ENCODE data around the gene KRT6C.

The KRT6C gene

GRCh38 chr12:52498946-52499345 is 25.3 kb upstream of the KRT6C start:
- Histone ChIP-seq H3K9me3 (ENCODE audit: insufficient read depth, low read length) (no peaks in the 10 kb centered on the region), H3K27ac (ENCODE audit: low read depth, low read length) (no peak overlapping the region)
- TF ChIP-seq EZH2phosphoT487 (conservative IDR thresholded peaks at IDR 0.05; ENCODE audit: low read length), result no peak
- TF ChIP-seq, protein P1, sequence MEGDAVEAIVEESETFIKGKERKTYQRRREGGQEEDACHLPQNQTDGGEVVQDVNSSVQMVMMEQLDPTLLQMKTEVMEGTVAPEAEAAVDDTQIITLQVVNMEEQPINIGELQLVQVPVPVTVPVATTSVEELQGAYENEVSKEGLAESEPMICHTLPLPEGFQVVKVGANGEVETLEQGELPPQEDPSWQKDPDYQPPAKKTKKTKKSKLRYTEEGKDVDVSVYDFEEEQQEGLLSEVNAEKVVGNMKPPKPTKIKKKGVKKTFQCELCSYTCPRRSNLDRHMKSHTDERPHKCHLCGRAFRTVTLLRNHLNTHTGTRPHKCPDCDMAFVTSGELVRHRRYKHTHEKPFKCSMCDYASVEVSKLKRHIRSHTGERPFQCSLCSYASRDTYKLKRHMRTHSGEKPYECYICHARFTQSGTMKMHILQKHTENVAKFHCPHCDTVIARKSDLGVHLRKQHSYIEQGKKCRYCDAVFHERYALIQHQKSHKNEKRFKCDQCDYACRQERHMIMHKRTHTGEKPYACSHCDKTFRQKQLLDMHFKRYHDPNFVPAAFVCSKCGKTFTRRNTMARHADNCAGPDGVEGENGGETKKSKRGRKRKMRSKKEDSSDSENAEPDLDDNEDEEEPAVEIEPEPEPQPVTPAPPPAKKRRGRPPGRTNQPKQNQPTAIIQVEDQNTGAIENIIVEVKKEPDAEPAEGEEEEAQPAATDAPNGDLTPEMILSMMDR (IDR thresholded peaks at IDR 0.05; ENCODE audit: insufficient read depth, low read length, poor library complexity, severe bottlenecking), result no peak

GRCh38 chr12:52497975-52498374 is 24.4 kb upstream of the KRT6C start:
- no peak overlapping the region for H3K9ac ChIP-seq (ENCODE audit: low read length)
- H3K9me3 ChIP-seq (ENCODE audit: insufficient read depth, low read length), result no peaks in the 10 kb centered on the region
- H3K79me2 ChIP-seq (ENCODE audit: insufficient read depth, low read length), result no peaks in the 10 kb centered on the region
- H3K27ac ChIP-seq (ENCODE audit: low read depth, low read length), result no peak overlapping the region
- no peaks in the 10 kb centered on the region for H3K36me3 ChIP-seq (ENCODE audit: low read length)
- H2AFZ ChIP-seq (ENCODE audit: low read depth, low read length, severe bottlenecking), result no peak overlapping the region
- no peaks in the 10 kb centered on the region for H3F3A ChIP-seq (ENCODE audit: insufficient read depth)
- H3K4me2 ChIP-seq (ENCODE audit: low read depth, low read length, poor library complexity, severe bottlenecking), result no peak overlapping the region
- TF ChIP-seq EZH2phosphoT487 (conservative IDR thresholded peaks at IDR 0.05; ENCODE audit: low read length), result no peak
- TF ChIP-seq, protein P1 (IDR thresholded peaks at IDR 0.05; ENCODE audit: insufficient read depth, low read length, poor library complexity, severe bottlenecking), result no peak
- no peaks in the 10 kb centered on the region for H3K9me2 ChIP-seq (replicated peaks; ENCODE audit: insufficient read depth, low read length)
- no peaks in the 10 kb centered on the region for H4K20me1 ChIP-seq (ENCODE audit: low read depth, low read length)
- no peak overlapping the region for H3K4me3 ChIP-seq (ENCODE audit: insufficient read depth, low read length, poor library complexity, severe bottlenecking)
- no peaks in the 10 kb centered on the region for H3K27me3 ChIP-seq (ENCODE audit: low read length)

More at GRCh38 chr12:52498946-52499345, 25.3 kb upstream of the KRT6C start:
- Histone ChIP-seq H3K27me3 (ENCODE audit: low read length) (no peaks in the 10 kb centered on the region), H3K4me3 (ENCODE audit: insufficient read depth, low read length, poor library complexity, severe bottlenecking) (no peak overlapping the region), H4K20me1 (ENCODE audit: low read depth, low read length) (no peaks in the 10 kb centered on the region), H2AFZ (ENCODE audit: low read depth, low read length, severe bottlenecking) (no peak overlapping the region), H3K79me2 (ENCODE audit: insufficient read depth, low read length) (no peaks in the 10 kb centered on the region), H3F3A (ENCODE audit: insufficient read depth) (no peaks in the 10 kb centered on the region), H3K9ac (ENCODE audit: low read length) (no peak overlapping the region), H3K36me3 (ENCODE audit: low read length) (no peaks in the 10 kb centered on the region), H3K9me2 (replicated peaks; ENCODE audit: insufficient read depth, low read length) (no peaks in the 10 kb centered on the region), H3K4me2 (ENCODE audit: low read depth, low read length, poor library complexity, severe bottlenecking) (no peak overlapping the region)

DNA sequence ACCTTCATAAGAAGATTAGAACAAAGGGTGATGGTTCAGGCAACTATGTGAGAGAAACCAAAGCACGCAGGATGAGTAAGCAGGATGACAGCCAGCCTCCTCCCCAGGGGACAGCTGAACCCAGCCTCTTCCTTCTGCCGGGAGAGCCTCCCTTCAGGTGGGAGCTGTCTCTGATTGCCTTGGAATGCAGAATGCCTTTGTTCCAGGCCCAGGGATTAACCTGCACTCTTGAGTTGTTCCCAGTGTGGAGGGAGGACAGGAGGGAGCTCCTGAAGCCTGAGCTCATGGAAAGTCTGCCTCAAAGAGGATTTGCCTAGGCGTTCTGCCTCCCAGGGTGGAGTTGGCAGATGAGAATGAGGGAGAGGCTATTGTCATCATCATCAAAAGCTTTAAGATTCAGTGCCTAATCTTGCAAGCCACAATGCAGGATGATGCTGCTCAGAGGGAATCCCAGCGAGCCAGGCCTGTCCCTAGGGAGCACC is 23.0 kb upstream of the KRT6C start:
- Histone ChIP-seq H3K79me2 (ENCODE audit: insufficient read depth, low read length) (no peaks in the 10 kb centered on the region), H3K9me2 (replicated peaks; ENCODE audit: insufficient read depth, low read length) (no peaks in the 10 kb centered on the region), H3K4me3 (ENCODE audit: insufficient read depth, low read length, poor library complexity, severe bottlenecking) (no peak overlapping the region), H4K20me1 (ENCODE audit: low read depth, low read length) (no peaks in the 10 kb centered on the region), H3K9ac (ENCODE audit: low read length) (no peak overlapping the region), H3F3A (ENCODE audit: insufficient read depth) (no peaks in the 10 kb centered on the region), H3K36me3 (ENCODE audit: low read length) (no peaks in the 10 kb centered on the region), H3K27me3 (ENCODE audit: low read length) (no peaks in the 10 kb centered on the region), H3K4me2 (ENCODE audit: low read depth, low read length, poor library complexity, severe bottlenecking) (no peak overlapping the region), H3K9me3 (ENCODE audit: insufficient read depth, low read length) (no peaks in the 10 kb centered on the region), H2AFZ (ENCODE audit: low read depth, low read length, severe bottlenecking) (no peak overlapping the region), H3K27ac (ENCODE audit: low read depth, low read length) (no peak overlapping the region)
- TF ChIP-seq, protein P1 (IDR thresholded peaks at IDR 0.05; ENCODE audit: insufficient read depth, low read length, poor library complexity, severe bottlenecking), result no peak
- no peak for TF ChIP-seq EZH2phosphoT487 (conservative IDR thresholded peaks at IDR 0.05; ENCODE audit: low read length)
